Fibroblast of lung (primary cell): ENCODE measurements around the gene SEMA4C. TPM values are rescaled to one million over a fixed set of nuclear protein-coding genes. Genes with fewer than 3 reads are reported as not detected.

Source experiments
- DNase-seq, 2 donors: peaks; one replicate each; pipeline versions ENCODE4 v3.0.0 to v3.0.0-alpha.2; 2010; ENCODE audit warnings: low read depth in 2 of 2
- H2AFZ ChIP-seq: 2 replicates; pipeline ENCODE4 v1.5.1; 2012; ENCODE audit warnings: low read length, control low read depth, inconsistent platforms
- H3K27ac ChIP-seq: 2 replicates; pipeline ENCODE4 v1.5.1; 2011; ENCODE audit warnings: low read length, control low read depth; ENCODE audit not compliant: insufficient read depth
- H3K27me3 ChIP-seq: 2 replicates; pipeline ENCODE4 v1.5.1; 2011; ENCODE audit warnings: mild to moderate bottlenecking, low read length; ENCODE audit not compliant: control insufficient read depth, insufficient read depth
- H3K36me3 ChIP-seq: 2 replicates; pipeline ENCODE4 v1.5.1; 2011; ENCODE audit warnings: low read length; ENCODE audit not compliant: control insufficient read depth, insufficient read depth
- H3K4me1 ChIP-seq: 2 replicates; pipeline ENCODE4 v1.5.1; 2011; ENCODE audit warnings: low read length; ENCODE audit not compliant: control insufficient read depth, insufficient read depth; ENCODE audit errors: extremely low read depth
- H3K4me2 ChIP-seq: 2 replicates; pipeline ENCODE4 v1.5.1; 2011; ENCODE audit warnings: low read length, control low read depth; ENCODE audit not compliant: insufficient read depth; ENCODE audit errors: extremely low read depth
- H3K4me3 ChIP-seq, 4 experiments: fragments of 200-600 bp in 1 of 4; sonication (generic) in 1 of 4; replicated peaks in 1 of 4; 2 replicates each; pipeline ENCODE4 v1.5.1; 2011 to 2016; ENCODE audit warnings: low read length in 4 of 4, low read depth in 3 of 4, mild to moderate bottlenecking in 3 of 4, control low read depth in 2 of 4, inconsistent platforms in 1 of 4, mixed read lengths in 1 of 4; ENCODE audit not compliant: insufficient read depth in 1 of 4; ENCODE audit errors: control extremely low read depth in 1 of 4
- H3K79me2 ChIP-seq: 2 replicates; pipeline ENCODE4 v1.5.1; 2012; ENCODE audit warnings: mild to moderate bottlenecking, low read length, inconsistent platforms; ENCODE audit not compliant: control insufficient read depth, insufficient read depth
- H3K9ac ChIP-seq: 2 replicates; pipeline ENCODE4 v1.5.1; 2011; ENCODE audit warnings: mild to moderate bottlenecking, low read length, control low read depth; ENCODE audit not compliant: insufficient read depth
- H3K9me3 ChIP-seq: 2 replicates; pipeline ENCODE4 v1.5.1; 2012; ENCODE audit warnings: low read depth, low read length; ENCODE audit not compliant: control insufficient read depth, insufficient read depth
- H4K20me1 ChIP-seq: 2 replicates; pipeline ENCODE4 v1.5.1; 2011; ENCODE audit warnings: low read length; ENCODE audit not compliant: control insufficient read depth, insufficient read depth; ENCODE audit errors: extremely low read depth
- EZH2 ChIP-seq: IDR thresholded peaks from 2 replicates; pipeline ENCODE4 v1.5.1; 2012; ENCODE audit warnings: low read length, control low read depth, mild to moderate bottlenecking; ENCODE audit errors: missing control alignments
- polyA plus RNA-seq, 2 donors: library from polyadenylated mRNA; depleted of rRNA in 1 of 2; stranded (reverse) in 1 of 2; unstranded in 1 of 2; fragments of >200 nt; gene quantifications; 2 replicates each; pipeline ENCODE4 v1.2.1, GENCODE V29; 2011 to 2012; ENCODE audit warnings: missing spikeins in 1 of 2
- total RNA-seq: library from RNA; depleted of rRNA; stranded (reverse); fragments of >200 nt; gene quantifications from 2 replicates; pipeline ENCODE4 v1.2.1, GENCODE V29; 2014
- TF ChIP-seq, protein P1 (sequence below), 2 donors: IDR thresholded peaks in 1 of 2; conservative IDR thresholded peaks in 1 of 2; 1 replicate in 1 of 2; 2 replicates in 1 of 2; pipeline ENCODE4 v1.5.1; 2011 to 2012; ENCODE audit warnings: low read length in 2 of 2, control low read depth in 1 of 2, inconsistent platforms in 1 of 2, low read depth in 1 of 2, mild to moderate bottlenecking in 1 of 2

The SEMA4C gene
- total and polyA plus RNA-seq, 2 donors (not counting 1 experiment from before 2014, with no cell fraction given): 12.7 to 17.5 TPM

DNA sequence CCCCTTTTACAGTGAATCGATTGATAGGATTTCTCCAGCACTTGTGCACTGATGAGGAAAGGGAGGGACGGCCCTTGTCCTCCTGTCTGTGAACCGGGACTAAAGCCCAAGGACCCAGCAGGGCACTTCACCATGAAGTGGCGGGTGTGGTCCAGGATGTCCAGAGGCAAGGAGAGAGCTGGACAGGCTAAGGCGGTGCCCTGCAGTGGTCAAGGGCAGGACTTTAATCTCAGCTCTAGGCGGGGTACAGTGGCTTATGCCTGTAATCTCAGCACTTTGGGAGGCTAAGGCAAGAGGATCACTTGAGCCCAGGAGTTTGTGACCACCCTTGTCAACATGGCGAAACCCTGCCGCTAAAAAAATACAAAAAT lies 28.2 kb upstream of the SEMA4C start:
- Histone ChIP-seq H3K79me2 (no peaks in the 10 kb centered on the region), H2AFZ (no peak overlapping the region), H3K27me3 (no peaks in the 10 kb centered on the region), H4K20me1 (no peaks in the 10 kb centered on the region), H3K9ac (no peak overlapping the region), H3K27ac (no peak overlapping the region), H3K9me3 (no peaks in the 10 kb centered on the region), H3K4me2 (no peak overlapping the region), H3K36me3 (no peaks in the 10 kb centered on the region), H3K4me1 (no peaks in the 10 kb centered on the region), H3K4me3 (no peak overlapping the region)
- DNase-seq: no peak
- TF ChIP-seq, protein P1, sequence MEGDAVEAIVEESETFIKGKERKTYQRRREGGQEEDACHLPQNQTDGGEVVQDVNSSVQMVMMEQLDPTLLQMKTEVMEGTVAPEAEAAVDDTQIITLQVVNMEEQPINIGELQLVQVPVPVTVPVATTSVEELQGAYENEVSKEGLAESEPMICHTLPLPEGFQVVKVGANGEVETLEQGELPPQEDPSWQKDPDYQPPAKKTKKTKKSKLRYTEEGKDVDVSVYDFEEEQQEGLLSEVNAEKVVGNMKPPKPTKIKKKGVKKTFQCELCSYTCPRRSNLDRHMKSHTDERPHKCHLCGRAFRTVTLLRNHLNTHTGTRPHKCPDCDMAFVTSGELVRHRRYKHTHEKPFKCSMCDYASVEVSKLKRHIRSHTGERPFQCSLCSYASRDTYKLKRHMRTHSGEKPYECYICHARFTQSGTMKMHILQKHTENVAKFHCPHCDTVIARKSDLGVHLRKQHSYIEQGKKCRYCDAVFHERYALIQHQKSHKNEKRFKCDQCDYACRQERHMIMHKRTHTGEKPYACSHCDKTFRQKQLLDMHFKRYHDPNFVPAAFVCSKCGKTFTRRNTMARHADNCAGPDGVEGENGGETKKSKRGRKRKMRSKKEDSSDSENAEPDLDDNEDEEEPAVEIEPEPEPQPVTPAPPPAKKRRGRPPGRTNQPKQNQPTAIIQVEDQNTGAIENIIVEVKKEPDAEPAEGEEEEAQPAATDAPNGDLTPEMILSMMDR (conservative IDR thresholded peaks at IDR 0.05 in 1 of 2, IDR thresholded peaks at IDR 0.05 in 1 of 2; ENCODE audit: low read depth in 1 of 2, low read length in 2 of 2): no peak
- no peak for TF ChIP-seq EZH2

DNA sequence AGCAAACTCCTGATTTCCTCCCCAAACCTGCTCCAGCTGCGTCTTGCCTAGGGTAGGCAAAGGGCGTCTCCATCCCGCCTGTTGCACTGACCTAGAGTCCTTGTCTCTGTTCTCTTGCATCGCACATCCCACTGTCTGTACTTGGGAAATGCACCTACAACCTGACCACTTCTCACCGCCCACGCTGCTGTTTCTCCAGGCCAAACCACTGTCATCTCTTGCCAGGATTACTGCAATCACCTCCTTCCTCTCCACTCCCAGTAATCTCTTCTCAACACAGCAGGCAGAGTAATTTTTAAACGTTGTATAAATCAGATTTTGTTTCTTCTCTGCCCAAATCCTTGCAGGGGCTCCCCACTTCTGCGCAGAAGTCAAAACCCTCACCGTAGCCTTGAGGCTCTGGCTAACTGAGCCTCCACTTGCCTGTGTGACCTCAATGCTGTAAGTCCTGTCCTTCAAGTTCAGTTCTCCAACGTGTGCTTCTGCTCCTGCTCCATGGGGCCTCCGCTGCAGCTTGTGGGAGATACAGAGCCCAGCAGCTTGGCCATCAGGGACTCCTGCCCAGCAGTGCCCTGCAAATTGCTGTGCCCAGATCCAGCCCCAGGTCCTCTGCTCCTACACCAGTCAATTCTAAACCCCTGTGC lies 27.7 kb upstream of the SEMA4C start:
- DNase-seq: peak in 1 of 2 donors; percentile 54
- no peaks in the 10 kb centered on the region for H4K20me1 ChIP-seq

DNA sequence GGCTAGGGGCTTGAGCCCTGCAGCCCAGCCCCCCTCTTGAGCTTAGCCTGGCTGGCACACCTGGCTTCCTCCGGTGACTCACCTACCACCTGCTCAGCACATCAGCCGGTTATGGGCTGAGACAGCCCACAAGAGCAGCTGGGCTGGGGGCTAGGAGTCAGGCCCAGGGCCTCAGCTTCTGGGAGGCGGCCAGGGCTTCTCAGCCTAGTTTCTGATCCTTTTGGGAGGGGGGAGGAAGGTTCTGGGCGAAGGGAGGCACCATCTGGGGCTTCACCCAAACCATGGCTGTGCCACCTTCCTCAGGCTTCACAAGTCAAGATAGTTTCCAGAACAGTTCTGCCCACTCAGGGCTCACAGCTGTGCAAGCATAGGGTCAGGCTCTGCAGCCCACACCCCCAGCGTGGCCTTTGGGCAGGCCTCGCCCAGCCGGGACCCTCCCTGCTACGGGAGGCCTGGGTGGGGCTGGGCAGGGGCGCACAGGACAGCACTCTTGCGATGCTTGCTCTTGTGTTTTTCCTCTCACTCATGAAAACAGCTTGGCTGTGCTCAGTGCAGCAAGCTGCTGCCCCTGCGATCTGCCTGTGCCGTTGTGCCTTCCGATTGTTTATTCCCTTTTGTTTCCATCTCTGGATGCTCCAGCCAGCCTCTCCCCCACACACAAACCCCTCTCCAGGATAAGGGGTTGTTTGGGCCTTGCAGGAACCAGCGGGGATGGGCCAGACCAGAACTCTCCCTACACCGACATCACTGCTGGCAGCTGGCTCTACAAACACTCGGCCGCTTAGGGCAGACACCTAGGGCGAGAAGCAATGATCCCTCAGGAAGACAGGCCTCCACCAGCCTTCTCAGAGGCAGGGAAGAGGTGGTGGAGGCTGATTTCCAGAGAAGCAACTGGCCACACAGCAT lies 26.1 kb upstream of the SEMA4C start:
- no peak for DNase-seq
- Histone ChIP-seq H3K9ac (no peak overlapping the region), H3K27ac (no peak overlapping the region), H3K4me1 (peaks cover 2% of the 10 kb centered on the region), H3K4me3 (no peak overlapping the region), H3K27me3 (no peaks in the 10 kb centered on the region), H3K4me2 (no peak overlapping the region), H3K36me3 (no peaks in the 10 kb centered on the region), H3K9me3 (no peaks in the 10 kb centered on the region), H4K20me1 (no peaks in the 10 kb centered on the region), H2AFZ (no peak overlapping the region), H3K79me2 (no peaks in the 10 kb centered on the region)
- no peak for TF ChIP-seq EZH2
- TF ChIP-seq, protein P1 (conservative IDR thresholded peaks at IDR 0.05 in 1 of 2, IDR thresholded peaks at IDR 0.05 in 1 of 2; ENCODE audit: low read depth in 1 of 2, low read length in 2 of 2): no peak

More for the DNA sequence above, 27.7 kb upstream of the SEMA4C start:
- Histone ChIP-seq H3K9me3 (no peaks in the 10 kb centered on the region), H3K4me3 (no peak overlapping the region), H3K27ac (no peak overlapping the region), H3K9ac (no peak overlapping the region), H3K36me3 (no peaks in the 10 kb centered on the region), H3K27me3 (no peaks in the 10 kb centered on the region), H3K4me2 (no peak overlapping the region), H2AFZ (no peak overlapping the region), H3K79me2 (no peaks in the 10 kb centered on the region), H3K4me1 (no peaks in the 10 kb centered on the region)
- no peak for TF ChIP-seq EZH2
- TF ChIP-seq, protein P1 (conservative IDR thresholded peaks at IDR 0.05 in 1 of 2, IDR thresholded peaks at IDR 0.05 in 1 of 2; ENCODE audit: low read depth in 1 of 2, low read length in 2 of 2): no peak
